HepG2 (cell line): ENCODE data around the gene FAM161A. TPM values are rescaled to one million over a fixed set of nuclear protein-coding genes. Genes with fewer than 3 reads are reported as not detected.

Experiments
- ATAD3A ChIP-seq: sonication (generic); formaldehyde crosslinking; IDR thresholded peaks from 2 replicates; pipeline ENCODE4 v1.4.0; 2020; ENCODE audit warnings: missing genetic modification reagents
- ELF3 ChIP-seq: IDR thresholded peaks from 2 replicates; pipeline ENCODE4 v1.6.1; 2016; ENCODE audit warnings: missing genetic modification reagents, missing compliant biosample characterization
- GFI1 ChIP-seq: sonication (generic); formaldehyde crosslinking; IDR thresholded peaks from 2 replicates; pipeline ENCODE4 v1.5.0; 2020; ENCODE audit warnings: missing genetic modification reagents, mild to moderate bottlenecking, borderline replicate concordance
- MTERF4 ChIP-seq: sonication (generic); formaldehyde crosslinking; IDR thresholded peaks from 2 replicates; pipeline ENCODE4 v1.8.0; 2023; ENCODE audit warnings: mild to moderate bottlenecking, missing genetic modification reagents
- MTF2 ChIP-seq: sonication (generic); formaldehyde crosslinking; IDR thresholded peaks from 2 replicates; pipeline ENCODE4 v1.5.0; 2020; ENCODE audit warnings: missing genetic modification reagents, borderline replicate concordance
- NAIF1 ChIP-seq: sonication (generic); formaldehyde crosslinking; IDR thresholded peaks from 2 replicates; pipeline ENCODE4 v1.5.0; 2020; ENCODE audit warnings: mild to moderate bottlenecking, missing genetic modification reagents, borderline replicate concordance
- PBX2 ChIP-seq: IDR thresholded peaks from 2 replicates; pipeline ENCODE4 v1.6.1; 2016; ENCODE audit warnings: control low read depth
- SIN3A ChIP-seq: IDR thresholded peaks from 2 replicates; pipeline ENCODE4 v1.6.1; 2011; ENCODE audit warnings: low read depth, mild to moderate bottlenecking, control low read depth, low read length, borderline replicate concordance
- SPEN ChIP-seq: sonication (generic); formaldehyde crosslinking; IDR thresholded peaks from 2 replicates; pipeline ENCODE4 v1.5.1; 2020; ENCODE audit warnings: low read depth, mild to moderate bottlenecking, missing genetic modification reagents
- TAF1 ChIP-seq: sonication (generic); formaldehyde crosslinking; IDR thresholded peaks from 2 replicates; pipeline ENCODE4 v1.4.0; 2020; ENCODE audit warnings: missing genetic modification reagents
- U2AF1 ChIP-seq: fragments of 200-400 bp; formaldehyde crosslinking; optimal IDR thresholded peaks from 2 replicates; pipeline ENCODE3; 2017; ENCODE audit warnings: mild to moderate bottlenecking, low read depth, low read length
- ZFP37 ChIP-seq: sonication (generic); formaldehyde crosslinking; IDR thresholded peaks from 2 replicates; pipeline ENCODE4 v1.4.0; 2020; ENCODE audit warnings: missing genetic modification reagents, borderline replicate concordance
- ZKSCAN1 ChIP-seq: fragments of 150-350 bp; IDR thresholded peaks from 2 replicates; pipeline ENCODE4 v1.6.1; 2014; ENCODE audit warnings: low read length
- ZNF207 ChIP-seq: fragments of 450-650 bp; IDR thresholded peaks from 2 replicates; pipeline ENCODE4 v1.6.1; 2016; ENCODE audit warnings: antibody characterized with exemption, borderline replicate concordance
- ZNF629 ChIP-seq: sonication (generic); formaldehyde crosslinking; conservative IDR thresholded peaks from 2 replicates; pipeline ENCODE4 v1.5.0; 2020; ENCODE audit warnings: missing genetic modification reagents
- ZNF639 ChIP-seq: conservative IDR thresholded peaks from 2 replicates; pipeline ENCODE4 v1.6.1; 2018; ENCODE audit warnings: missing genetic modification reagents
- ZNF746 ChIP-seq: sonication (generic); formaldehyde crosslinking; IDR thresholded peaks from 2 replicates; pipeline ENCODE4 v1.8.0; 2022; ENCODE audit warnings: mild to moderate bottlenecking, missing genetic modification reagents
- ZSCAN20 ChIP-seq: sonication (generic); formaldehyde crosslinking; IDR thresholded peaks from 2 replicates; pipeline ENCODE4 v1.4.0; 2020; ENCODE audit warnings: missing genetic modification reagents, mild to moderate bottlenecking, borderline replicate concordance
- polyA plus RNA-seq, 8 experiments: library from polyadenylated mRNA; depleted of rRNA in 3 of 8; stranded (reverse) in 7 of 8; unstranded in 1 of 8; fragments of >200 nt; fragmentation: Illumina TruSeq in 4 of 8; extraction: Trizol in 4 of 8; gene quantifications; 2 replicates each; pipeline versions ENCODE4 v1.2.1 to v1.2.3, GENCODE V29; 2011 to 2016; ENCODE audit warnings: low read depth in 4 of 8, missing spikeins in 1 of 8, mixed read lengths in 1 of 8; ENCODE audit not compliant: insufficient read depth in 1 of 8
- total RNA-seq, 5 experiments: library from RNA; depleted of rRNA; stranded (reverse); fragments of >200 nt; fragmentation: Illumina TruSeq; extraction: Trizol; gene quantifications; 2 replicates each; pipeline ENCODE4 v1.2.3, GENCODE V29; 2016; ENCODE audit warnings: low read depth in 1 of 5
- TF ChIP-seq, protein P1 (sequence below): sonication (generic); formaldehyde crosslinking; IDR thresholded peaks from 2 replicates; pipeline ENCODE4 v1.5.0; 2020; ENCODE audit warnings: mild to moderate bottlenecking, missing genetic modification reagents, borderline replicate concordance
- TF ChIP-seq, protein P2 (sequence below): sonication (generic); formaldehyde crosslinking; IDR thresholded peaks from 2 replicates; pipeline ENCODE4 v1.4.0; 2020; ENCODE audit warnings: missing genetic modification reagents

The FAM161A gene
- total and polyA plus RNA-seq, 2 of the 13 experiments (the other 11 are each of a cell fraction or from before 2014, with no cell fraction given): 2.7 to 3.4 TPM

DNA sequence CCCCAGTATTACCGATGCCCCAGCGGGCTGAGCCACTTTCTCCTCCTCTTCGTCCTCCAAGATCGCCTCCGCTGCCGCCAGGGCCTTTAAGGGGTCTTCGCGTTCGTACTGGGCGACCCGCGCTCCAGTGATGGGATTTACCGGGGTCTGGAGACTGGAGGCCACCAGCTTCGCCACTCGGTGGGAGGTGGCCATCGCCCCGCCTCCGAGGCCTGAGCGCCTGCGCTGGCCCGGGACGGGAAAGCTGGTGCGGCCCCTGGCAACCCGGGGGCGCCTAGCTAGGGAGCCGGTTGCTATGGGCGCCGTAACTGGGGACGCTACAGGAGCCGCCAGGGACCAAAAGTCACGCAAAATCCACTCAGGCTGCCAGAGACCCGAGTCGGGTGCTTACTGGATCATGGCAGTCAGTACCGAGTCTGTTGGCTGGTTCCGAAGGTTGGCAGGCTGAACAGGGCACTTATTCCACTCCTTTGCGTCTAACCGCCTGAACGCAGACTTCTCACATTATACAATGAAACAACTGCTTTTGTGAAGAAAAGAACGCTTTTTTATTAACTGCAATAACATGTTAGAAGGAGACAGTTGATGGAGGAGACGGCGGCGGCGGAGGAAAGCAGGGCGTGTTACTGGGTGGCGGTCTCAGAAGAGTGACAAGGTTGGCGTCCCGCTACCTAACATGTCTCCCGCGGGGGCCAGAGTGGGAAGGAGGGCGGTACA is at the start of gene FAM161A (continued):
- TF ChIP-seq MTERF4 (CRISPR knock-in tag) (peak; percentile 98), GFI1 (CRISPR knock-in tag) (peak; percentile 57; the same call in 1 of the 2 replicates), U2AF1 (peak; percentile 69), ZSCAN20 (CRISPR knock-in tag) (no peak), ZFP37 (CRISPR knock-in tag) (peak; percentile 86), TAF1 (CRISPR knock-in tag) (peak; percentile 69; the same call in 1 of the 2 replicates), MTF2 (CRISPR knock-in tag) (peak; percentile 86; the same call in 1 of the 2 replicates), PBX2 (CRISPR knock-in tag) (no peak), ZNF639 (0 out of 2 replicates have a peak, but pooled peaks have one; percentile 13), ELF3 (CRISPR knock-in tag) (peak; percentile 32; the same call in 1 of the 2 replicates), SPEN (peak; percentile 83; the same call in 1 of the 2 replicates), ZNF629 (CRISPR knock-in tag) (no peak), ZNF746 (peak; percentile 36), ZKSCAN1 (peak; percentile 13; the same call in 1 of the 2 replicates), ZNF207 (no peak), NAIF1 (0 out of 2 replicates have a peak, but pooled peaks have one; percentile 66), ATAD3A (no peak), SIN3A (peak; percentile 99)
- TF ChIP-seq, protein P1, sequence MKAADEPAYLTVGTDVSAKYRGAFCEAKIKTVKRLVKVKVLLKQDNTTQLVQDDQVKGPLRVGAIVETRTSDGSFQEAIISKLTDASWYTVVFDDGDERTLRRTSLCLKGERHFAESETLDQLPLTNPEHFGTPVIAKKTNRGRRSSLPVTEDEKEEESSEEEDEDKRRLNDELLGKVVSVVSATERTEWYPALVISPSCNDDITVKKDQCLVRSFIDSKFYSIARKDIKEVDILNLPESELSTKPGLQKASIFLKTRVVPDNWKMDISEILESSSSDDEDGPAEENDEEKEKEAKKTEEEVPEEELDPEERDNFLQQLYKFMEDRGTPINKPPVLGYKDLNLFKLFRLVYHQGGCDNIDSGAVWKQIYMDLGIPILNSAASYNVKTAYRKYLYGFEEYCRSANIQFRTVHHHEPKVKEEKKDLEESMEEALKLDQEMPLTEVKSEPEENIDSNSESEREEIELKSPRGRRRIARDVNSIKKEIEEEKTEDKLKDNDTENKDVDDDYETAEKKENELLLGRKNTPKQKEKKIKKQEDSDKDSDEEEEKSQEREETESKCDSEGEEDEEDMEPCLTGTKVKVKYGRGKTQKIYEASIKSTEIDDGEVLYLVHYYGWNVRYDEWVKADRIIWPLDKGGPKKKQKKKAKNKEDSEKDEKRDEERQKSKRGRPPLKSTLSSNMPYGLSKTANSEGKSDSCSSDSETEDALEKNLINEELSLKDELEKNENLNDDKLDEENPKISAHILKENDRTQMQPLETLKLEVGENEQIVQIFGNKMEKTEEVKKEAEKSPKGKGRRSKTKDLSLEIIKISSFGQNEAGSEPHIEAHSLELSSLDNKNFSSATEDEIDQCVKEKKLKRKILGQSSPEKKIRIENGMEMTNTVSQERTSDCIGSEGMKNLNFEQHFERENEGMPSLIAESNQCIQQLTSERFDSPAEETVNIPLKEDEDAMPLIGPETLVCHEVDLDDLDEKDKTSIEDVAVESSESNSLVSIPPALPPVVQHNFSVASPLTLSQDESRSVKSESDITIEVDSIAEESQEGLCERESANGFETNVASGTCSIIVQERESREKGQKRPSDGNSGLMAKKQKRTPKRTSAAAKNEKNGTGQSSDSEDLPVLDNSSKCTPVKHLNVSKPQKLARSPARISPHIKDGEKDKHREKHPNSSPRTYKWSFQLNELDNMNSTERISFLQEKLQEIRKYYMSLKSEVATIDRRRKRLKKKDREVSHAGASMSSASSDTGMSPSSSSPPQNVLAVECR (CRISPR knock-in tag): peak; percentile 100
- TF ChIP-seq, protein P2, sequence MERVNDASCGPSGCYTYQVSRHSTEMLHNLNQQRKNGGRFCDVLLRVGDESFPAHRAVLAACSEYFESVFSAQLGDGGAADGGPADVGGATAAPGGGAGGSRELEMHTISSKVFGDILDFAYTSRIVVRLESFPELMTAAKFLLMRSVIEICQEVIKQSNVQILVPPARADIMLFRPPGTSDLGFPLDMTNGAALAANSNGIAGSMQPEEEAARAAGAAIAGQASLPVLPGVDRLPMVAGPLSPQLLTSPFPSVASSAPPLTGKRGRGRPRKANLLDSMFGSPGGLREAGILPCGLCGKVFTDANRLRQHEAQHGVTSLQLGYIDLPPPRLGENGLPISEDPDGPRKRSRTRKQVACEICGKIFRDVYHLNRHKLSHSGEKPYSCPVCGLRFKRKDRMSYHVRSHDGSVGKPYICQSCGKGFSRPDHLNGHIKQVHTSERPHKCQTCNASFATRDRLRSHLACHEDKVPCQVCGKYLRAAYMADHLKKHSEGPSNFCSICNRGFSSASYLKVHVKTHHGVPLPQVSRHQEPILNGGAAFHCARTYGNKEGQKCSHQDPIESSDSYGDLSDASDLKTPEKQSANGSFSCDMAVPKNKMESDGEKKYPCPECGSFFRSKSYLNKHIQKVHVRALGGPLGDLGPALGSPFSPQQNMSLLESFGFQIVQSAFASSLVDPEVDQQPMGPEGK (CRISPR knock-in tag): peak; percentile 58; the same call in 1 of the 2 replicates
